ENCODE results near the gene TIA1. TPM values are rescaled to one million over a fixed set of nuclear protein-coding genes. Genes with fewer than 3 reads are reported as not detected.

TIA1 gene
- polyA plus RNA-seq, 3 donors = 47.0 to 61.9 (median 48.7) TPM

DNA sequence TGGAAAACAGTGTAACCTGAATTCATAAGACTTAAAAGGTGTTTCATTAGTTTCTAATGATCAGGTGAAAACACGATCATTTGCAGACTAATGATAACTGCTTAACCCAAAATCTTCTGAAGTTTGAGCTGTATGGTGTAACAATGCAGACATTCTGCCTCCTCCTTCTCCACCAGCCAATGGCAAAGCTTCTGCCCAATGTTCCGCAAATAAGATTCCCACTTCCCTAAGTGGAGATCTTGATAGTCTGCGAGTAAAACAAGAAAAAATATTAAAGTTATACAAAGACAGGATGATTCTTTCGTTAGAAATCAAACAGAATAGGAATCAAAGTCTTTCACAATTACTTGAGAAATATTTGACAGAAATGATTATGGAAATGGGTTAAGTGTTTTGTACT lies 65.7 kb downstream of the TIA1 start:
- peaks cover 2% of the 10 kb centered on the region for H3K79me2 ChIP-seq (ENCODE audit: insufficient read depth, low read length)
- peaks cover 26 to 46% of the 10 kb centered on the region in 2 donors for H3K36me3 ChIP-seq (replicated peaks in 1 of 2; ENCODE audit: control insufficient read depth in 1 of 2, insufficient read depth in 2 of 2, low read length in 2 of 2)
- Mint-ChIP-seq H3K4me3 (no peak overlapping the region), H3K27me3 (ENCODE audit: low read depth in 3 of 3) (no peaks in the 10 kb centered on the region), H3K27ac (peak overlapping the region in 2 of 7 donors; percentile 0 to 19), H3K36me3 (peaks cover 28 to 49% of the 10 kb centered on the region in 2 donors), H3K4me1 (no peaks in the 10 kb centered on the region), H3K9me3 (no peaks in the 10 kb centered on the region)
- H3K4me1 ChIP-seq (ENCODE audit: control insufficient read depth in 1 of 2, insufficient read depth in 2 of 2, low read length in 2 of 2) = no peaks in the 10 kb centered on the region
- H3K27ac ChIP-seq (ENCODE audit: low read depth in 1 of 2, low read length in 2 of 2) = no peak overlapping the region
- peak in 2 of 3 donors; percentile 2 to 10 for DNase-seq
- no peaks in the 10 kb centered on the region for H3K9me3 ChIP-seq (replicated peaks in 1 of 2; ENCODE audit: control insufficient read depth in 1 of 2, insufficient read depth in 1 of 2, low read length in 2 of 2)
- TF ChIP-seq, protein P1, sequence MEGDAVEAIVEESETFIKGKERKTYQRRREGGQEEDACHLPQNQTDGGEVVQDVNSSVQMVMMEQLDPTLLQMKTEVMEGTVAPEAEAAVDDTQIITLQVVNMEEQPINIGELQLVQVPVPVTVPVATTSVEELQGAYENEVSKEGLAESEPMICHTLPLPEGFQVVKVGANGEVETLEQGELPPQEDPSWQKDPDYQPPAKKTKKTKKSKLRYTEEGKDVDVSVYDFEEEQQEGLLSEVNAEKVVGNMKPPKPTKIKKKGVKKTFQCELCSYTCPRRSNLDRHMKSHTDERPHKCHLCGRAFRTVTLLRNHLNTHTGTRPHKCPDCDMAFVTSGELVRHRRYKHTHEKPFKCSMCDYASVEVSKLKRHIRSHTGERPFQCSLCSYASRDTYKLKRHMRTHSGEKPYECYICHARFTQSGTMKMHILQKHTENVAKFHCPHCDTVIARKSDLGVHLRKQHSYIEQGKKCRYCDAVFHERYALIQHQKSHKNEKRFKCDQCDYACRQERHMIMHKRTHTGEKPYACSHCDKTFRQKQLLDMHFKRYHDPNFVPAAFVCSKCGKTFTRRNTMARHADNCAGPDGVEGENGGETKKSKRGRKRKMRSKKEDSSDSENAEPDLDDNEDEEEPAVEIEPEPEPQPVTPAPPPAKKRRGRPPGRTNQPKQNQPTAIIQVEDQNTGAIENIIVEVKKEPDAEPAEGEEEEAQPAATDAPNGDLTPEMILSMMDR (IDR thresholded peaks at IDR 0.05) = no peak
- H4K20me1 ChIP-seq (ENCODE audit: insufficient read depth, low read length) = no peaks in the 10 kb centered on the region
- no peak overlapping the region for H3K4me3 ChIP-seq (replicated peaks in 1 of 3; ENCODE audit: low read depth in 2 of 3, low read length in 3 of 3)
- H3K9ac ChIP-seq (ENCODE audit: insufficient read depth, low read length, poor library complexity, severe bottlenecking) = no peak overlapping the region
- WGBS (ENCODE audit: insufficient coverage) = no CpG with 5 or more reads among the region's 4 CpGs
- no peak overlapping the region for H3K4me2 ChIP-seq (replicated peaks; ENCODE audit: extremely low read depth, low read length, poor library complexity, severe bottlenecking)
- H2AFZ ChIP-seq (ENCODE audit: insufficient read depth, low read depth, low read length, poor library complexity, severe bottlenecking) = no peak overlapping the region
- intact Hi-C loops (cut with micrococcal nuclease) = no loop called here
- H3K27me3 ChIP-seq (ENCODE audit: control insufficient read depth in 2 of 2, insufficient read depth in 2 of 2, low read length in 2 of 2) = no peaks in the 10 kb centered on the region

DNA sequence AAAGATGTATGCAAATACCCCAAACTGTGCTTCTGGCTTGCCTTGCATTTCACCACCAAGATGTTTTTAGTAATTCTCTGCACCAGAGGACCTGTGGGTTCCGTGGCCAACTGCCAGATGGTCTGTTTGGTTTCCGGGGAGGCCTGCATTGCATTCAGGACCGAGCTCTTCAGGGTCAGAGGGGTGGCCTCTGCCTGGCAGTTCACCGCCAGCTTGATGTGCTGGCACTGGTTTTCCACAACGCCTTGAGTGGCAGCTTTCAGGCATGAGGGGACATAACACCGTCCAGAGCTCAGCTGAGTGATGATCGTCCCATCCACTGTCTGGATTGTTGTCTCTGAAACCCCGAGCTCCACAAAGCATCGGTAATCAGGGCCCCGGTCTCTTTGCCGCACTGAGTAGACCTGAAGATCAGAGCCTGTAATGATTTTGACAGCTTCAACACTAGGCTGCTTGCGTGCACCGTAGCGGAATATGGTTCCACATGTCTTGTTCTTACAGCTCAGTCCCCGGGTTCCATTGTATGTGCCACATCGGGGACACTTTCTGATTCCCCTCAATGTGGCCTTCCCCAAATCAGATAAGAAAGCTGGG lies 67.0 kb downstream of the TIA1 start:
- DNase-seq = no peak
- Histone ChIP-seq H3K9ac (ENCODE audit: insufficient read depth, low read length, poor library complexity, severe bottlenecking) (no peak overlapping the region), H3K4me3 (replicated peaks in 1 of 3; ENCODE audit: low read depth in 2 of 3, low read length in 3 of 3) (no peak overlapping the region), H3K27ac (ENCODE audit: low read depth in 1 of 2, low read length in 2 of 2) (no peak overlapping the region), H3K79me2 (ENCODE audit: insufficient read depth, low read length) (peaks cover 2% of the 10 kb centered on the region), H3K36me3 (replicated peaks in 1 of 2; ENCODE audit: control insufficient read depth in 1 of 2, insufficient read depth in 2 of 2, low read length in 2 of 2) (peaks cover 35 to 59% of the 10 kb centered on the region in 2 donors), H2AFZ (ENCODE audit: insufficient read depth, low read depth, low read length, poor library complexity, severe bottlenecking) (no peak overlapping the region), H3K4me2 (replicated peaks; ENCODE audit: extremely low read depth, low read length, poor library complexity, severe bottlenecking) (no peak overlapping the region), H3K4me1 (ENCODE audit: control insufficient read depth in 1 of 2, insufficient read depth in 2 of 2, low read length in 2 of 2) (no peaks in the 10 kb centered on the region), H3K9me3 (replicated peaks in 1 of 2; ENCODE audit: control insufficient read depth in 1 of 2, insufficient read depth in 1 of 2, low read length in 2 of 2) (no peaks in the 10 kb centered on the region), H4K20me1 (ENCODE audit: insufficient read depth, low read length) (no peaks in the 10 kb centered on the region), H3K27me3 (ENCODE audit: control insufficient read depth in 2 of 2, insufficient read depth in 2 of 2, low read length in 2 of 2) (no peaks in the 10 kb centered on the region)
- Mint-ChIP-seq H3K9me3 (no peaks in the 10 kb centered on the region), H3K4me1 (no peaks in the 10 kb centered on the region), H3K27me3 (ENCODE audit: low read depth in 3 of 3) (no peaks in the 10 kb centered on the region), H3K27ac (no peak overlapping the region), H3K4me3 (no peak overlapping the region), H3K36me3 (peaks cover 39 to 62% of the 10 kb centered on the region in 2 donors)
- TF ChIP-seq, protein P1 (IDR thresholded peaks at IDR 0.05) = no peak
- intact Hi-C loops (cut with micrococcal nuclease) = no loop called here
- 84% methylated on average over 16 of the region's 16 CpGs for WGBS (ENCODE audit: insufficient coverage)

Measured in CD14-positive monocyte (primary cell).